Thyroid gland (tissue), 4 donors: Measurements from ENCODE around the gene SNAPC1. TPM values are rescaled to one million over a fixed set of nuclear protein-coding genes. Genes with fewer than 3 reads are reported as not detected.

ENCODE experiments used
- DNase-seq, 2 donors: peaks; one replicate each; pipeline ENCODE4 v3.0.0-alpha.2; 2019
- H3K27ac ChIP-seq, 3 donors: fragments of 200-600 bp; sonication (generic); 1 replicate in 2 of 3; 2 replicates in 1 of 3; pipeline ENCODE4 v1.5.1; 2016 to 2019; ENCODE audit warnings: mild to moderate bottlenecking in 1 of 3, moderate library complexity in 1 of 3
- H3K27me3 ChIP-seq: fragments of 200-600 bp; sonication (generic); one replicate; pipeline ENCODE4 v1.5.1; 2019
- H3K36me3 ChIP-seq, 2 donors: fragments of 200-600 bp; sonication (generic); one replicate each; pipeline ENCODE4 v1.5.1; 2016 to 2019
- H3K4me1 ChIP-seq, 2 donors: fragments of 200-600 bp; sonication (generic); one replicate each; pipeline ENCODE4 v1.5.1; 2017 to 2019
- H3K4me3 ChIP-seq, 3 donors: fragments of 200-600 bp; sonication (generic); replicated peaks in 1 of 3; 1 replicate in 2 of 3; 2 replicates in 1 of 3; pipeline ENCODE4 v1.5.1; 2016; ENCODE audit warnings: mild to moderate bottlenecking in 1 of 3
- H3K9me3 ChIP-seq: fragments of 200-600 bp; sonication (generic); one replicate; pipeline ENCODE4 v1.5.1; 2017
- CTCF ChIP-seq, 6 experiments: fragments of 200-600 bp in 3 of 6; fragments of 450-650 bp in 3 of 6; sonication (generic) in 3 of 6; IDR thresholded peaks; one replicate each; pipeline ENCODE4 v1.5.1; 2016 to 2019; ENCODE audit warnings: antibody characterized with exemption in 6 of 6, mild to moderate bottlenecking in 2 of 6, inconsistent platforms in 1 of 6, moderate library complexity in 1 of 6
- POLR2A ChIP-seq, 2 donors: fragments of 450-650 bp; IDR thresholded peaks; one replicate each; pipeline ENCODE4 v1.6.1; 2017; ENCODE audit warnings: antibody characterized with exemption in 2 of 2, mild to moderate bottlenecking in 2 of 2, moderate library complexity in 1 of 2
- WGBS, 2 donors: methylation state at CpG; one replicate each; pipeline ENCODE4 v1.1.5; 2017; 5-methylcytosine and 5-hydroxymethylcytosine counted together
- intact Hi-C: fragments of 100-400 bp; cut with DNase I; formaldehyde crosslinking; loops from one replicate; pipeline ENCODE4 v1.15.1; 2023
- total RNA-seq, 4 donors: library from RNA; depleted of rRNA; stranded (reverse); fragments of >200 nt; gene quantifications; one replicate each; pipeline ENCODE4 v1.2.3, GENCODE V29; 2016

The SNAPC1 gene
- total RNA-seq, 4 donors from 2014 or later, result 4.8 to 8.9 (median 6.8) TPM

- no peaks in the 10 kb centered on the region for H3K27me3 ChIP-seq
- H3K9me3 ChIP-seq, result no peaks in the 10 kb centered on the region
- WGBS, 2 donors, result 27 to 37% methylated on average over 3 of the region's 3 CpGs
- peaks cover 9 to 24% of the 10 kb centered on the region in 2 donors for H3K36me3 ChIP-seq
- peak overlapping the region; percentile 39 to 95 (median 53) for H3K27ac ChIP-seq
- no peak for TF ChIP-seq CTCF (IDR thresholded peaks at IDR 0.05)
- TF ChIP-seq POLR2A (IDR thresholded peaks at IDR 0.05), result no peak
- DNase-seq, result no peak
- peaks cover 18 to 24% of the 10 kb centered on the region in 2 donors for H3K4me1 ChIP-seq
- H3K4me3 ChIP-seq, result no peak overlapping the region
- intact Hi-C loops, result no loop called here
These were observed 13.0 kb upstream of the SNAPC1 start for GRCh38 chr14:61749264-61749663.

GRCh38 chr14:61749867-61750266, 12.4 kb upstream of the SNAPC1 start:
- H3K4me1 ChIP-seq, result peaks cover 18 to 30% of the 10 kb centered on the region in 2 donors
- H3K36me3 ChIP-seq, result peaks cover 9 to 24% of the 10 kb centered on the region in 2 donors
- no peak overlapping the region for H3K4me3 ChIP-seq
- no peaks in the 10 kb centered on the region for H3K9me3 ChIP-seq
- no peaks in the 10 kb centered on the region for H3K27me3 ChIP-seq
- peak overlapping the region in 2 of 3 donors; percentile 53 to 95 for H3K27ac ChIP-seq
- intact Hi-C loops, result no loop called here
- DNase-seq, result no peak
- TF ChIP-seq CTCF (IDR thresholded peaks at IDR 0.05) (no peak), POLR2A (IDR thresholded peaks at IDR 0.05) (no peak)
- 75 to 77% methylated on average over 3 of the region's 3 CpGs for WGBS, 2 donors

- TF ChIP-seq CTCF (IDR thresholded peaks at IDR 0.05) (no peak), POLR2A (IDR thresholded peaks at IDR 0.05) (peak in 1 of 2 donors; percentile 85)
- Histone ChIP-seq H3K36me3 (peaks cover under 1 to 14% of the 10 kb centered on the region in 2 donors), H3K27me3 (no peaks in the 10 kb centered on the region), H3K9me3 (no peaks in the 10 kb centered on the region), H3K4me1 (peaks cover 18 to 31% of the 10 kb centered on the region in 2 donors), H3K27ac (peak overlapping the region; percentile 58 to 95 (median 88)), H3K4me3 (peak overlapping the region; percentile 20 to 25 (median 24))
- intact Hi-C loops, result no loop called here
- 6 to 14% methylated on average over 26 to 29 of the region's 54 CpGs for WGBS, 2 donors
- DNase-seq, result peak; percentile 88 to 89
These were observed 11.3 kb upstream of the SNAPC1 start for GRCh38 chr14:61750708-61751474.

- intact Hi-C loops, result no loop called here
- H3K4me3 ChIP-seq, result peak overlapping the region; percentile 20 to 25 (median 24)
- peak overlapping the region; percentile 58 to 95 (median 88) for H3K27ac ChIP-seq
- no peak for TF ChIP-seq CTCF (IDR thresholded peaks at IDR 0.05)
- TF ChIP-seq POLR2A (IDR thresholded peaks at IDR 0.05), result no peak
- no peaks in the 10 kb centered on the region for H3K9me3 ChIP-seq
- peaks cover 0 to 9% of the 10 kb centered on the region in 2 donors for H3K36me3 ChIP-seq
- peaks cover 18 to 28% of the 10 kb centered on the region in 2 donors for H3K4me1 ChIP-seq
- DNase-seq, result no peak
- 54 to 55% methylated on average over 8 of the region's 8 CpGs for WGBS, 2 donors
- H3K27me3 ChIP-seq, result no peaks in the 10 kb centered on the region
These were observed 10.7 kb upstream of the SNAPC1 start for GRCh38 chr14:61751475-61751989.

- Histone ChIP-seq H3K4me3 (no peak overlapping the region), H3K27ac (no peak overlapping the region), H3K9me3 (no peaks in the 10 kb centered on the region), H3K27me3 (no peaks in the 10 kb centered on the region), H3K4me1 (peaks cover 18 to 28% of the 10 kb centered on the region in 2 donors), H3K36me3 (no peaks in the 10 kb centered on the region)
- no peak for DNase-seq
- 82 to 86% methylated on average over 4 of the region's 4 CpGs for WGBS, 2 donors
- intact Hi-C loops, result no loop called here
- TF ChIP-seq CTCF (IDR thresholded peaks at IDR 0.05) (no peak), POLR2A (IDR thresholded peaks at IDR 0.05) (no peak)
These were observed 9.6 kb upstream of the SNAPC1 start for GRCh38 chr14:61752626-61753025.
